GM13977 (cell line): ENCODE measurements around the gene MDH1.

Experiments used
- DNase-seq: peaks from one replicate; pipeline ENCODE4 v3.0.0; 2012; ENCODE audit warnings: low spot score
- in situ Hi-C: fragments of 300-500 bp; cut with MboI; formaldehyde crosslinking; loops from one replicate; pipeline ENCODE4 v1.12.0; 2022; ENCODE audit warnings: low sequenced_read_pairs, low pct_unique_long_range_greater_than_20kb, mixed read lengths, inconsistent platforms; ENCODE audit not compliant: unreplicated experiment
- TF ChIP-seq, protein P1 (sequence below): IDR thresholded peaks from 2 replicates; pipeline ENCODE4 v1.5.1; 2012; ENCODE audit warnings: mild to moderate bottlenecking, control low read depth; ENCODE audit not compliant: insufficient read depth; ENCODE audit errors: extremely low read depth, missing control alignments

Gene MDH1

GRCh38 chr2:63588385-63589147, at the start of gene MDH1, which contains the start of gene WDPCP:
TSS of gene MDH1 (plus strand) at chr2:63588963. CDS start at chr2:63589044, 81 bp downstream.
TSS of gene WDPCP (minus strand) at chr2:63588477. CDS start at chr2:63588271, 206 bp downstream.
- in situ Hi-C loops: no loop called here
- DNase-seq: peak; percentile 72
- TF ChIP-seq, protein P1, sequence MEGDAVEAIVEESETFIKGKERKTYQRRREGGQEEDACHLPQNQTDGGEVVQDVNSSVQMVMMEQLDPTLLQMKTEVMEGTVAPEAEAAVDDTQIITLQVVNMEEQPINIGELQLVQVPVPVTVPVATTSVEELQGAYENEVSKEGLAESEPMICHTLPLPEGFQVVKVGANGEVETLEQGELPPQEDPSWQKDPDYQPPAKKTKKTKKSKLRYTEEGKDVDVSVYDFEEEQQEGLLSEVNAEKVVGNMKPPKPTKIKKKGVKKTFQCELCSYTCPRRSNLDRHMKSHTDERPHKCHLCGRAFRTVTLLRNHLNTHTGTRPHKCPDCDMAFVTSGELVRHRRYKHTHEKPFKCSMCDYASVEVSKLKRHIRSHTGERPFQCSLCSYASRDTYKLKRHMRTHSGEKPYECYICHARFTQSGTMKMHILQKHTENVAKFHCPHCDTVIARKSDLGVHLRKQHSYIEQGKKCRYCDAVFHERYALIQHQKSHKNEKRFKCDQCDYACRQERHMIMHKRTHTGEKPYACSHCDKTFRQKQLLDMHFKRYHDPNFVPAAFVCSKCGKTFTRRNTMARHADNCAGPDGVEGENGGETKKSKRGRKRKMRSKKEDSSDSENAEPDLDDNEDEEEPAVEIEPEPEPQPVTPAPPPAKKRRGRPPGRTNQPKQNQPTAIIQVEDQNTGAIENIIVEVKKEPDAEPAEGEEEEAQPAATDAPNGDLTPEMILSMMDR: no peak

DNA sequence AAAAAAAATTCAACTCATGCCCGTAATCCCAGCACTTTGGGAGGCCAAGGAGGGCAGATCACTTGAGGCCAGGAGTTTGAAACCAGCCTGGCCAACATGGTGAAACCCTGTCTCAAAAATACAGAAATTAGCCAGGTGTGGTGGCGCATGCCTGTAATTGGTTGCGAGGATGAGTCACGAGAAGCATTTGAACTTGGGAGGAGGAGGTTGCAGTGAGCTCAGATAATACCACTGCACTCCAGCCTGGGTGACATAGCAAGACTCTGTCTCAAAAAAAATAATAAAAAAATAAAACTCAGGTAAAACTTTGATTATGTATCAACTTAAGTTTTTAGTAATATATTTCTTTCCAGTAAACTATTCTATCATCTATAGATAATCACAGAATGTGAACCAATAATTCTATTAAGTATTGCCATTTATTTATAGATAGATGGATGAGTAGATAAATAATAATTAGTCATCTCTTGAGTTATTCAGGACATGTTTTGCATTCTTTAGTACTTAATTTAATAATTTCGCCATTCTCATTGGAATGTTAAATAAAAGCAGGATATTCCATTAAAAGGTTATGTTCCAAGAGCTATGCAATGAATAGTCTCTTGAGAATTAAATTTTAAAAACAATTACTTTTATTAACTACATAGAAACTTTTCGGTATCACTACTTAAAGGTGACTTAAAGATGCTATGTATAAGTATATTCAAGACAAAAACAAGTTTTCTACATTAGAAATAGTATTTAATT, 49.2 kb upstream of the MDH1 start:
- TF ChIP-seq, protein P1: no peak
- in situ Hi-C loops: no loop called here
- no peak for DNase-seq

DNA sequence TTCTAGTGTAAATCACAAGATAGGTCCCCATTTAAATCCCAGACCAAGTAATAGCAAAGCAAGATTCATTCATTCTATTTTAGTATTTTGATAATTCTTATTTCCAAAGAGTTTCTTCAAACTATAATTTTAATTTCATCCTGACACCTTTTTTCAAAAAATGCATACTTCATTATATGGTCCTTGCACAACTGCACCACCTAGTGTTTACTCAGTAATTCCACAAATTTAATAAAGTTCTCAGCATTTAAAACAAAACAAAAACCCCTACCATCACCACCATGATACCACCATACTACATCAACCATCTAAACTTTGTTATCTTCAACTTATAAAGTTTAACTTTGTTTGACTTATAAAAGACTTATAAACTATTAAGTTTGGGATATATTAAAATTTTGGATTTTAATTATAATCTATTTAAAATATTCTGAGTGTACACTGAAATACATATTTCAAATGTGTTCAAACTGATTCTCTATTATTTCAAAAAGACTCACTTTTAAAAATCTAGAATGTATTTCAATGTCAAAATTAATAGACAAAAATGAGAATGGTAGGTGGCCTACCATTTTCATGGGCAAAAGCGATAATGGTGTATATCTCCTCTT, 44.6 kb upstream of the MDH1 start:
- DNase-seq: peak; percentile 30
- in situ Hi-C loops: no loop called here
- TF ChIP-seq, protein P1: peak; percentile 53

- DNase-seq: no peak
- in situ Hi-C loops: no loop called here
- TF ChIP-seq, protein P1: no peak
These were observed 43.7 kb upstream of the MDH1 start for GRCh38 chr2:63545023-63545422.

- in situ Hi-C loops: no loop called here
- DNase-seq: no peak
- TF ChIP-seq, protein P1: no peak
These were observed 35.7 kb upstream of the MDH1 start for GRCh38 chr2:63553049-63553448.

- TF ChIP-seq, protein P1: no peak
- in situ Hi-C loops: no loop called here
- DNase-seq: no peak
These were observed 33.5 kb upstream of the MDH1 start for GRCh38 chr2:63555299-63555698.
